IMR-90 (cell line): Measurements from ENCODE around the gene LRP5.

Source experiments
- CEBPB ChIP-seq: IDR thresholded peaks from 2 replicates; pipeline ENCODE4 v1.6.1; 2012; ENCODE audit warnings: low read depth, low read length, improper control_type of control experiment
- CTCF ChIP-seq: conservative IDR thresholded peaks from 2 replicates; pipeline ENCODE4 v1.5.1; 2012; ENCODE audit warnings: mild to moderate bottlenecking, low read depth, low read length, improper control_type of control experiment

- TF ChIP-seq CTCF (no peak), CEBPB (no peak)
Observed at GRCh38 chr11:68379206-68379605, 66.8 kb downstream of the LRP5 start.
